NCI-H510A treated with DMSO at 0.1 percent for 48 hours (cell line): ENCODE data around the gene GTF3C2.
A peak's percentile ranks its signal among the peaks of the same experiment; 100 is the strongest.

Source experiments
- DNase-seq: peaks from one replicate; lab custom pipeline; 2025; lab: John Stamatoyannopoulos, UW

Gene GTF3C2, protein sequence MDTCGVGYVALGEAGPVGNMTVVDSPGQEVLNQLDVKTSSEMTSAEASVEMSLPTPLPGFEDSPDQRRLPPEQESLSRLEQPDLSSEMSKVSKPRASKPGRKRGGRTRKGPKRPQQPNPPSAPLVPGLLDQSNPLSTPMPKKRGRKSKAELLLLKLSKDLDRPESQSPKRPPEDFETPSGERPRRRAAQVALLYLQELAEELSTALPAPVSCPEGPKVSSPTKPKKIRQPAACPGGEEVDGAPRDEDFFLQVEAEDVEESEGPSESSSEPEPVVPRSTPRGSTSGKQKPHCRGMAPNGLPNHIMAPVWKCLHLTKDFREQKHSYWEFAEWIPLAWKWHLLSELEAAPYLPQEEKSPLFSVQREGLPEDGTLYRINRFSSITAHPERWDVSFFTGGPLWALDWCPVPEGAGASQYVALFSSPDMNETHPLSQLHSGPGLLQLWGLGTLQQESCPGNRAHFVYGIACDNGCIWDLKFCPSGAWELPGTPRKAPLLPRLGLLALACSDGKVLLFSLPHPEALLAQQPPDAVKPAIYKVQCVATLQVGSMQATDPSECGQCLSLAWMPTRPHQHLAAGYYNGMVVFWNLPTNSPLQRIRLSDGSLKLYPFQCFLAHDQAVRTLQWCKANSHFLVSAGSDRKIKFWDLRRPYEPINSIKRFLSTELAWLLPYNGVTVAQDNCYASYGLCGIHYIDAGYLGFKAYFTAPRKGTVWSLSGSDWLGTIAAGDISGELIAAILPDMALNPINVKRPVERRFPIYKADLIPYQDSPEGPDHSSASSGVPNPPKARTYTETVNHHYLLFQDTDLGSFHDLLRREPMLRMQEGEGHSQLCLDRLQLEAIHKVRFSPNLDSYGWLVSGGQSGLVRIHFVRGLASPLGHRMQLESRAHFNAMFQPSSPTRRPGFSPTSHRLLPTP

DNA sequence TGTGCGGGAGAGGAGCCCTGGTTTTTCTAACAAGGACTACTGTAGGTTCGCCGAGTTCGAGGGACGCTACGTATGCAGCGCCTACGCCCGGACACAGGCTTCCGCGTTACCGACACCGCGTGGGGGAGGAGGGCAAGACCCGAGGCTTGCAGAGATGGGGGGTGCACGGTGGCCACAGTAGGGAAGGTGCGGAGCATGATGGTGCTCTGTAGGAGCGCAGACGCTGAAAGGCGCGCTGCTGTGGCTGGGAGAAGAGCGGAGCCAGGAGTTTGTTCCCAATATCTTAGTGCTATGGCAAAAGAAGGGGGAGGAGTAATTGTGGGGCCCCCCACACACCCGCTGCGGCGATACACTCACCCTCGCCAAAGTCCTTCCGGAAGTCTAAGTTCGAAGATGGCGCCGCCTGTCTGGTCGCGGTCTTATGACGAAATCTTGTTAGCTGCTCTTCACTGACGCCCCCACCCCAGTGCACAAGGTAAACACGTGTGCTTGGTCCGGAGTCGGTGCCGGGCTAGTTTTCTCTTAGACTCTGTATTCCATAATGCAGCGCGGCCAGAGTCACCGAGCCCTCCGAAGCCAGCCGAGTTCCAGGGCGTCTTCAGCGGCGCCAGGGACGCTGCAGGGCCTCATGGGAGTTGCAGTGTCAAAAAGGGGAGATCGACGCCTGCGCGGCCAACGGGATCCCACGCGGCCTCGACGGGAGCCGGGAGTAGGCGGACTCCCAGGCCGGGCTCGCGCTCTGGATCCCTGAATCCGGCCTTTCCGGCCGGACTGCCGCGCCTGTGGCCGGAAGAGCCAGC is at the start of gene GTF3C2:
GTF3C2 (minus strand) TSS at position 383 of the 800 bp plus-strand sequence. CDS start 13,210 bp downstream, outside the sequence.
- peak; percentile 98 for DNase-seq

DNA sequence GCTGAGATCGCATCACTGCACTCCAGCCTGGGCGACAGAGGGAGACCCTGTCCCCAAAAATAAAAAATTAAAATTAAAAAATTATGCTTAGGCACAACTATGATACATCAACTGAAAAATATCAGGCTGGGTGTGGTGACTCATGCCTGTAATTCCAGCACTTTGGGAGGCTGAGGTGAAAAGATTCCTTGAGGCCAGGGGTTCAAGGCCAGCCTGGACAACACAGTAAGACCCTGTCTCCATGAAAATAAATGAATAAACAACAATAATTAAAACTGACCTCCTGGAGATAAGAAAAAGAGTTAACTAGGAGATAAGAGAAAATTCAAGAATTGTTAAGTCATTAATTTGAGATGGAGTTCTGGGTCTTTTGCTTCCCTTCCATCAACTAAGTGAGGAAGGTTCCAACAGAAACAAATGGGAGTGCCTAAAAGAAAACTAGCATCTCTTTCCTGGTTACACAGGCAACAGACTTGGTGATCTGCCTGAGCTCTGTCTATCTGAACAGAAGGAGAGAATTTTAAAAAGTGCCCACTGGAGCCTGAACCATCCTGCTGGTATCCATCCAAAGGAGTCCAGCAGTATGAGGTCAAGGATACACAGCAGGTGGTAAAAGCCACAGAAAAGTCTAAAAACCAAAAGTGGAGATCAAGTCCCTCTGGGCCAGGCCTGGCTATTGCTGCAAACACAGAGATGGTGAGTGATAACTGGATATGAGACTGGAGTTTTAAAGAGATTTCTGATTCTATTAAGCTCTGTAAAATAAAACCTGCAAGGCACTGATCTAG is 44.0 kb upstream of the GTF3C2 start:
- DNase-seq: no peak

DNA sequence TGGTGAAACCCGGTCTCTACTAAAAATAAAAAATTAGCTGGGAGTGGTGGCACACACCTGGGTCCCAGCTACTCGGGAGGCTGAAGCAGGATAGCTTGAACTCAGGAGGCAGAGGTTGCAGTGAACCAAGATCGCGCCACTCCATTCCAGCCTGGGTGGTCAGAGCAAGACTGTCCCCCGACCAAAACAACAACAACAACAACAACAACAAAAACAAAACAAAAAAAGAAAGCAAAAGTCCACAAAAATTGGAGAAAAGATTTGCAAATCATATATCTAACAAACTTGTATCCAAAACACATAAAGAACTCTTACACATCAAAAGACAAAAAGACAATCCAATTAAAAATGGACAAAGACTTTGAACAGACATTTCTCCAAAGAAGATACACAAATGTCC is 42.4 kb upstream of the GTF3C2 start:
- DNase-seq: no peak

DNA sequence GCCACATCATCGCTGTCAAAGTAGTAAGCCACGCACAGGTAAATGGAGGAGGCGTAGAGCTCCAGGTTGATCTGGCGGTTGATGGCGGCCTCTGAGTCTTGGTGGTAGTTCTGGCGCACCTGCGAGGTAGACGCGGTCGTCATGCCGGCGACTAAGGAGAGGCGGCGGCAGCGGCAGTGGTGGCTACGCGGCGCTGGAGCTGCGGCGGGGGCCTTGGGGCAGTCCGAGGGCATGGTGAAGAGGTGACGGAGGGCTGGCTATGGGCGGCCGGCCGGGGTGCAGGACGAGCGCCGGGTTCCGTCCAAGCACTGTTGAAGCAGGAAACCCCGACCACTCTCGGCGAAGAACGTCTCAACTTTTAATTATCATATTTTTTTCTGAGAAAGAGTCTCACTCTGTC is 36.7 kb upstream of the GTF3C2 start:
- no peak for DNase-seq

DNA sequence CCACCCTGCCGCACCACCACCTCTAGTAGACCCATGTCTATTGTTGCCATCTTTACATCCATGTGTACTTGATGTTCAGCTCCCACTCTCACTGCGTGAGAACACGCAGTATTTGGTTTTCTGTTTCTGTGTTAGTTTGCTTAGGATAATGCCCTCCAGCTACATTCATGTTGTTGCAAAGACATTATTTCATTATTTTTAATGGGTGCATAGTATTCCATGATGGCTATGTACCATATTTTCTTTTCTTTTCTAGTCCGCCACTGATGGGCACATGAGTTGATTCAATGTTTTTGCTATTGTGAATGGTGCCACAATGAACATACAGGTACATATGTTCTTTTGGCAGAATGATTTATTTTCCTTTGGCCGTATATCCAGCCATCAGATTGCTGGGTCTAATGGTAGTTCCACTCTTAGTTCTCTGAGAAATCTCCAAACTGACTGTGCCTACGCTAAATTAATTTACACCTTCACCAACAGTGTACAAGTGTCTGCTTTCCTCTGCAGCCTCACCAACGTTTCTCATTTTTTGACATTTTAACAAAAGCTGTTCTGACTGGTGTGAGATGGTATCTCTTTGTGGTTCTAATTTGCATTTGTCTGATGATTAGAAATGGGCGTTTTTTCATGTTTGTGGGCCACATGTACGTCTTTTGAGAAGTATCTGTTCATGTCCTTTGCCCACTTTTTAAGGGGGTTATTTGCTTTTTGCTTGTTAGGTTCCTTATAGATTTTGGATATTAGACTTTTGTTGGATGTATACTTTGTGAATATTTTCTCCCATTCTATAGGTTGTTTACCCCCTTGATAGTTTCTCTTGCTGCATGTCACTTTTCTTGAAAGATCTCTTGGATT is 34.5 kb upstream of the GTF3C2 start:
- no peak for DNase-seq

DNA sequence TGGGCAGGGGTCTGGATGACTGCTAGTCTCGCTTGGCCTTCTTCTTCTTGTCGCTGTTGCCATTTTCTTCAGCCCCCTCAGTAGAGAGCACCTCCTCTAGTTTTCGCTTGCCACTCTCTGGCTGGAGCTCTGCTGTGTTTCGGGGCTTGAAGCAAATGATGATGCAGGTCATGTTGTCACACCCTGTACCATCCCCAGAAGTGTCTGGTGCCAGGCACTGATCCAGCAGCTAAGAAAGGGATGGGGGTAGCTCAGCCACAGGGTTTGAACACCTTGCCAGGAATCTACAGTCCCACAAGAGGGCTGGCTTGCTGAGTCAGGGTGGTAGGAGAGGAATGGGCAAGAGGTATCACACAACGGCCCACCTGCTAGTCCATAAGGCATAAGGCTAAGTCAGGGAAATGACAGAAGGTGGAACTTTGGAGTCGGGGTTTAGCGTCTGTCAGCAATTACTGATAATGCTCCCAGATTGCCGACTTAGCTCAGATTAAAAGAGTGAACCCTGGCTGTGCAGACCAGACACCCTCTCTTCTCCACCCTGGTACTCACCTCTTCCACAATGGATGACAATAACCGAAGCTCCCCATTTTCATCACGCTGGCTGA is 25.1 kb upstream of the GTF3C2 start:
- DNase-seq: no peak

DNA sequence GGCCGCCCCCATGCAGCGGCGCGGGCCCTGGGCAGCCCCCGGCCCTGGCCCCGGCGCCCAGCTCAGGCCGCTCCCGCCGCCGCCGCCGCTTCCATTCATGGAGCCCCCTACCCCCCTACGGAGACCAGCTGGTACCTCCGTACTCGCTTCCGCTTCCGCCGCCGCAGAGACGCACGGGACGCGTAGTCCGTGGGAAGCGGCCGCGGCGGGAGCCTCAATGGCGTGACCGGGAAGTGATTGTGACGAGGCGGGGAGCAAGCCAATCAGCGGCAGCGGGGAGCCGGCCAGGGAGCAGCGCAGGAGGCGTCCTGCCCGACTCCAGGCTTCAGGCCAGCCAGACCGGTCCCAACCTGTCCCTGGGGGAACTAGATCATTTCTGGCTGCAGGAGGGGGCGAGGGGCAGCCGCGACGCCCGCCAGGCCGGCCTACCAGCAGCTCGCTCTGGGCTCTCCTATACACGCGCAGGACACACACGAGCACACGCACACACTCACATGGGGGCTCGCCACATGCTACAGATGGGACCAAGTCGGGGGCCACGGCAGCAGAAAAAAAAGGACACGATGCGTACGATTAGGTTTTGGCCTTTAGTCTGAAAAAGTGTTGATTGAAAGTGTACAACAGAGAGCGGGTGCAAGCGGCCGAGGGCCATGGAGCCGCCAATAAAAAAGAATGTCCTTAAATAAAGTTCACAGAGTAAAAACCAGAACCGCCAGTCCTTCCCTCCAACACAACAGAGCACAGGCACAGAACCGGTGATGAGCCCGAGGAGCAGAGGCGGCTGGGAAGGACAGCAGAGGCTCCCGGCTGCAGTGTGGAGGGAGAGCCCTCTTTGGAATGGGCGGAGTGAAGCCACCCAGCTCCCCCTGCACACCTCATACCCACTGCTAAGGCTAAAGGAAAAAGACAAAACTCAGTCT is 24.3 kb upstream of the GTF3C2 start, which contains the start of gene ZNF513:
ZNF513 (minus strand) TSS at position 109 of the 920 bp plus-strand sequence. CDS start 208 bp downstream, outside the sequence.
- peak; percentile 93 for DNase-seq

DNA sequence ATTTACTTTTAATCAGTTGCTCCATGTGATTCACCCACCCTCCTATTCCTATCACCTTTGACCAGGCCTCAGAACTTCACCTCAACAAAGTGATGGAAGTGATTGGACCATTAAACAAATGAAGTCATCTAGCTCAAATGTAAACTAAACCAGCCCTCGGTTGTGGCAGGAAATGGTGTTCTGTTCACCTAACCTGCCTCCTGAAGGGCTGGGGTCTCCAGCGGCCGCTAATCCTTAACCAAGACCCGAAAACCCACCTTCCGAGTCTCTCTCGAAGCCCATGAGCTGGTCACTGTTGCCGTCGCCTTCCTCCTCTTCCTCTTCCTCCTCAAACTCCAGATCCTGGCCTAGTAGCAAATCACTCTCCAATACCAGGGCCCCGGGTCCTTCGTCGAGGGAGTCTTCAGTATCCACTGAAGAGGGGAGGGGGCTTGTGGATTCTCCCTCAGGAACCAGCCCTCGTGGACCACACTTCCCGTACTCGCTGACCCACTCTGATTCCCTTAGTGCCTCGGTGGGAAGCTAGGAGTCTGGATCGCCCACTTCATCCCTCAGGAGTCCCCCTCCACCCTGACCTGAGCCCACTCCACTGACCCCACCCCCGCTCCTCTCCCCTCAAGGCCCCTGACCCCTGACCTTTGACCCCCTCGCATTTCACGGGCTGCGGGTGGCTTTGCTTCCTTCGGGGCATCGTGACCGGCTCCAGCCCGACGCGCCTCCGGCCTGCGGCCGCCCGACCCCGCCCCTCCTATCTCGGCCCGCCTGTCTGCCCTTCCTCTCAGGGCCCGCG is 23.5 kb upstream of the GTF3C2 start:
- no peak for DNase-seq

DNA sequence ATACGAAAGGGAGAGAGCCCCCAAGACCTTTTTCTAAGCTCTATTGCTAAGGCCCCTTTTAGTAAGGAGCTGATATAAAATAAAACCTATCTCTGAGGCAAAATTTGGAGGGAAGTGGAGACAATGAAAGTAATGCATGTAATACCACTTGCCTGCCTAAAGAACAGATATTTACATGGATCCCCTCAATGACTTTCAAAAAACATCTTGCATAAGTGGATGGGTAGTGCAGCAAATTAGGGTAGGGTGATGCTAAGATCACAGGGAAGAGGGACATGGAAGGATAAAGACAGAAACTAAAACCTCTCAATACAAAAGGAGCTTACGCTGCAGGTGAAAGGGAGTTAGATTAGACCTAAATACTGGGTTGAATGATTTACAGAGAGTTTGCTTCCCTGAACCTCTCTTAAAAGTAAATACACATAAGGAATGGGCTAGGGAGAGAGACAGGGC is 22.8 kb upstream of the GTF3C2 start:
- no peak for DNase-seq

DNA sequence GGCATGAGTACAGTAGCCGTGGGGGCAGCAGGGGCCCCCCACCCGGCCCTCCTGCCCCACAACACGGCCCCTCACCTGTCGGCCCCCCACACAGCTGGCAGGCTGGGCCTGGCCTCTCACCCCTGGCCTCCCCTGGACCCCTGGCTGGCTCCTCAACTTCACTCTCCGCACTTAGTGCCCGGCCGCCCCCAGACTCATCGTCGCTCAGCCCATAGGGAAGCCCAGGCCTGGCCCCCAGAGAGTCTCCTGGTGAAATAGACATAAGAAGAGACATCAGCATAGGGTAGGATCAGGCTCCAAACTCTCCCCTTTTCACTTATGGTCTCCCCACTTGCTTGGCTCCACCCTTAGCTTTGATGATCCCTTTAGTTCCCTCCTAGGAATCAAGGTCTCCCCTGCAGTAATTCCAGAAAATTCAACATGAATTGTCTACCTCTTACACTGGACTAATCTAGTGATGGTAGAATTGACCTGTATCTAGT is 22.3 kb upstream of the GTF3C2 start:
- DNase-seq: no peak

DNA sequence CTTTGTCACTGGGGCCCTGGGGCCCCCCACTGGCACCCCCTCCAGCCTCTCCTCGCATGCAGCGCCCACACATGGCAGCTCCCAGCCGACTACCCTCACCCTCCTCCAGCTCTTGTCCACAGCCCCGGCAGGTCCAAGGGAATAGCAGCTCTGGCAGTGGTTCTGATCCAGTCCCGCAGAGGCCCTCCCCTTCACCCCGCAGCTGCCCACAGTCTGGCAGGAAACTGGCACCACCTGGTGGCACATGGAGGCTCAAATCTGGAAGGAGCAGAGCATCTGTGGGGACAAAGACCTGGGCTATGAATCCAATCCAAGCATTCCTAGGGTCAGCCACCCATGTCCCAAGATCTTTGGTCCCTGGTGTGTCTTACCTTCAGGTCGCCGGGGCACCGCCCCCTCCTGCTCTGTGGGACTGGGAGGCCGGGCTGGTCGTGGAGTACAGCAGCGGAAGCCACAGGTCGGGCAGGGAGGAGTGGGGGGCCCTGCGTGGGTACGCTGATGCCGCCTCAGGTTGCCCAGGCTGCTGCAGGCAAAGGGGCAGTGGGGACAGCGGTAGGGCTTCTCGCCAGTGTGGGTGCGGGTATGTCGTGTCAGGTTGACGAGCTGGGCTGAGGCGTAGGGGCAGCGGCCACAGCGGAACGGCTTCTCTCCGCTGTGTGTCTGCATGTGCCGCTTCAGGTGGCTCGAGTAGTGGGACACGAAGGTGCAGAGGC is 21.7 kb upstream of the GTF3C2 start:
- DNase-seq: no peak

DNA sequence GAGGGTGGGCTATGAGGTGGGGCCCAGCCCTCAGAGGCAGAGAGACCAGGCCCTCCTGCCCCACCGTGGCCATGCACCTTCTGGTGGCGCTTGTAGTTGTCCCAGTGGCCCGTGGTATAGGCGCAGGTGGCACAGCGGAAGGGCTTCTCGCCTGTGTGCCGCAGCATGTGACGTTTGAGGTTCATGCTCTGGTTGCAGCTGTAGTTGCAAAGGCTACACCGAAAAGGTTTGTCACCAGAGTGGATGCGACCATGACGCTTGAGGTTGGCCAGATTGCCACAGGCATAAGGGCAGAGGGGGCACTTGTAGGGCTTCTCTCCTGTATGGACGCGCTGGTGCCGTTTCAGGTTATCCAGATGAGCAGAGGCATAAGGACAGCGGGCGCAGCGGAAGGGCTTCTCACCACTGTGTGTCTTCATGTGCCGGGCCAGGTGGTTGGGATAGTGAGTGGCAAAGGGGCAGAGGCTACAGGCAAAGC is 21.1 kb upstream of the GTF3C2 start:
- no peak for DNase-seq

DNA sequence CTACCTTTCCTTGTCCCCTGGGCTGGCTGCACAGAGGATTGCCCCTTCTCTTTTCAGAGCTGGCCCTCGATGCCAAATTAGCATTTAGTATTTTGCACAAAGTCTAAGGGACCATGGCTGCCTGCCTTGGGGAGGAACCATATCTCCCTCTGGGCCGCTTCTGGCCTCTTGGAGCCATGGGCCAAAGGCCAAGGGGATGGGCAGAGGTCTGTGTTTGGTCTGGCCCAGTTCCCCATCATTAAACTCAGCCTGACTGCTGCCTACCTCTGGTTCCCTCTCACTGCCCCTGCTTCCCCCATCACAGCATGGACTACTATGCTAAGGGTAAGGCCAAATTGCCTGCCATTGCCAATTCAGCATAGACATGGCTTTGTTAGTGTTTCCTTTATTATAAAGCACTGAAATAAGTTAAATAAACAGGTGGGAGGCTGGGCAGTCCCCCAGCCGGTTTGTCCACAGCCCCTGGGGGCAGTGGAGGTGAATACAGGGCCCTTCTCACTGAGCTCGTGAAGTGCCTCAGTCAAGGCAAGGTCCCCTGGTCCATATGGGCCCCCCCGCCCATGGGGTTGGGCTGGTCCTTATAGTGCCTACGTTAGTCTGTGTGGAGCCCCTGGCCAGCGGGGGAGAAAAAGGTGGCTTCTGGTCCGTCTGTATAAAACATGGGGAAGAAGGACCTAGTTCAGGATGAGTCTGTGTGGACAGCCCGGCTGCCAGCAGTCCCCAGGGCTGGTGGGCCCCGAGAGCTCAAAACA is 20.5 kb upstream of the GTF3C2 start:
- DNase-seq: no peak

DNA sequence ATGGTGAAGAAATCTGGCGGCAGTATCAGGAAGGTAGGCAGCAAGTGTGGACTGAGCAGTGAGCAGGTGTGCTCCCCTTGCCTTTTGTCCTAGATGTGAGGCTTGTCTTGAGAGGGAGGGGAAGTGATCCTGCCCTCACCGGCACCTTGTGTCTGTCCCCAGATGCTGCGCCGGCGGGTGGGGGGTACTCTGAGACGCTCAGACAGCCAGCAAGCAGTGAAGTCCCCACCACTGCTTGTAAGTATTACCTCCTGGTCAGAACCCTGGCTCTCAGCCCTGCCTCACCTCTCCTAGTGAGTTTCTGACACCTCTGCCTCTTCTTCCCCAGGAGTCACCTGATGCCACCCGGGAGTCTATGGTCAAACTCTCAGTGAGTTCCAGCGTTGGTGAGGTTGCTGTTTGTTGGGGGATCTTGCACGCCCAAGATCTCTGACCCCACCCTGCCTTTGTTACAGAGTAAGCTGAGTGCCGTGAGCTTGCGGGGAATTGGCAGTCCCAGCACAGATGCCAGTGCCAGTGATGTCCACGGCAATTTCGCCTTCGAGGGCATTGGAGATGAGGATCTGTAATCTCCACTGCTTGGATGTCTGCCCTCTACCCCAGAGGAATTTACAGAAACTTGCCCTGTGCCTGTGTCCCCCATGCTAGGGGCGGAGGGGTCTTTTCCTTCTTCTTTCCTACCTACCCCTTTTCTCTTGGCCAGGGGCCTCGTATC is 19.7 kb upstream of the GTF3C2 start:
- DNase-seq: no peak

DNA sequence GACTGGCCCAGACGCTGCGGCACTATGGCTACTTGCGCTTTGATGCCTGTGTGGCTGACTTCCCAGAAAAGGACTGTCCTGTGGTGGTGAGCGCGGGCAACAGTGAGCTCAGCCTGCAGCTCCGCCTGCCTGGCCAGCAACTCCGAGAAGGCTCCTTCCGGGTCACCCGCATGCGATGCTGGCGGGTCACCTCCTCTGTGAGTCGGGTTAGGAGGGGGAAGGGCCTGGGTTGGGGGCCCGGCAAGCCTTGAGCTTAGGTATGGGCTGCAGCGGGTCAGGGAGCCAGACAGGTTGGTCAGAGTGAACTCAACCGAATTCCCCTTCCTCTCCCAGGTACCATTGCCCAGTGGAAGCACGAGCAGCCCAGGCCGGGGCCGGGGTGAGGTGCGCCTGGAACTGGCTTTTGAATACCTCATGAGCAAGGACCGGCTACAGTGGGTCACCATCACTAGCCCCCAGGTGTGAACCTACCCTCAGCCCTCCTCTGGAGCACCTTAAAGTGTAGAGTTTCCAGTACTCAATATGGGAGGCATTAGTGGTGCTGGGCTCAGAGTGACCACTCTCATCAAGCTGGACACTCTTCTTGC is 19.0 kb upstream of the GTF3C2 start:
- no peak for DNase-seq
